Measurements from ENCODE around the gene LMBR1L.
A peak's percentile ranks its signal among the peaks of the same experiment; 100 is the strongest.

LMBR1L gene

GRCh38 chr12:49109641-49110463 lies 795 bp downstream of the LMBR1L start:
- TF ChIP-seq CTCF (IDR thresholded peaks at IDR 0.05; ENCODE audit: insufficient read depth, missing control alignments), result no peak
- FAIRE-seq (no peak), DNase-seq (ENCODE audit: insufficient read length, low spot score) (no peak)

- DNase-seq (ENCODE audit: insufficient read length, low spot score) (no peak), FAIRE-seq (no peak)
- no peak for TF ChIP-seq CTCF (IDR thresholded peaks at IDR 0.05; ENCODE audit: insufficient read depth, missing control alignments)
Observed at GRCh38 chr12:49108958-49109404, 1.7 kb downstream of the LMBR1L start.

- TF ChIP-seq CTCF (IDR thresholded peaks at IDR 0.05; ENCODE audit: insufficient read depth, missing control alignments), result no peak
- FAIRE-seq (no peak), DNase-seq (ENCODE audit: insufficient read length, low spot score) (no peak)
Observed at GRCh38 chr12:49105504-49106084, 5.1 kb downstream of the LMBR1L start.

- no peak for TF ChIP-seq CTCF (IDR thresholded peaks at IDR 0.05; ENCODE audit: insufficient read depth, missing control alignments)
- no peak for FAIRE-seq
- DNase-seq (ENCODE audit: insufficient read length, low spot score), result no peak
Observed at GRCh38 chr12:49104822-49105221, 5.8 kb downstream of the LMBR1L start.

GRCh38 chr12:49100380-49100779 lies 10.3 kb downstream of the LMBR1L start:
- FAIRE-seq (no peak), DNase-seq (ENCODE audit: insufficient read length, low spot score) (no peak)
- no peak for TF ChIP-seq CTCF (IDR thresholded peaks at IDR 0.05; ENCODE audit: insufficient read depth, missing control alignments)

GRCh38 chr12:49098703-49099102 lies 11.9 kb downstream of the LMBR1L start:
- no peak for TF ChIP-seq CTCF (IDR thresholded peaks at IDR 0.05; ENCODE audit: insufficient read depth, missing control alignments)
- no peak for DNase-seq (ENCODE audit: insufficient read length, low spot score)
- FAIRE-seq, result no peak

- peak; percentile 63 for DNase-seq (ENCODE audit: insufficient read length, low spot score)
- FAIRE-seq, result no peak
- TF ChIP-seq CTCF (IDR thresholded peaks at IDR 0.05; ENCODE audit: insufficient read depth, missing control alignments), result peak; percentile 68
Observed at GRCh38 chr12:49098035-49098451, 12.6 kb downstream of the LMBR1L start.
